Liver (tissue), 9 donors: ENCODE data around the gene NEBL. TPM values are rescaled to one million over a fixed set of nuclear protein-coding genes. Genes with fewer than 3 reads are reported as not detected.

ENCODE experiments used
- DNase-seq: peaks from one replicate; pipeline ENCODE4 v3.0.0-alpha.2; 2017; ENCODE audit warnings: low spot score
- H3K27ac ChIP-seq, 2 donors: one replicate each; pipeline ENCODE4 v1.7.0; 2013; ENCODE audit warnings: inconsistent platforms in 2 of 2, low read length in 2 of 2, control low read depth in 1 of 2, low read depth in 1 of 2, mild to moderate bottlenecking in 1 of 2
- H3K27me3 ChIP-seq, 4 donors: one replicate each; pipeline versions ENCODE4 v1.6.1 to v1.7.0; 2013; ENCODE audit warnings: low read length in 3 of 4, inconsistent platforms in 1 of 4, mild to moderate bottlenecking in 1 of 4, moderate library complexity in 1 of 4; ENCODE audit not compliant: control insufficient read depth in 4 of 4, insufficient read depth in 4 of 4
- H3K36me3 ChIP-seq, 4 donors: one replicate each; pipeline versions ENCODE4 v1.6.1 to v1.7.0; 2013; ENCODE audit warnings: low read length in 3 of 4, mild to moderate bottlenecking in 3 of 4, low read depth in 1 of 4, moderate library complexity in 1 of 4; ENCODE audit not compliant: control insufficient read depth in 4 of 4, insufficient read depth in 3 of 4
- H3K4me1 ChIP-seq, 4 donors: one replicate each; pipeline versions ENCODE4 v1.6.1 to v1.7.0; 2013; ENCODE audit warnings: low read length in 3 of 4, mild to moderate bottlenecking in 3 of 4, moderate library complexity in 1 of 4; ENCODE audit not compliant: control insufficient read depth in 4 of 4, insufficient read depth in 4 of 4
- H3K4me3 ChIP-seq, 3 donors: one replicate each; pipeline versions ENCODE4 v1.6.1 to v1.7.0; 2013; ENCODE audit warnings: low read length in 3 of 3, control low read depth in 1 of 3, low read depth in 1 of 3, mild to moderate bottlenecking in 1 of 3
- H3K9ac ChIP-seq, 2 donors: one replicate each; pipeline ENCODE4 v1.7.0; 2013; ENCODE audit warnings: low read length in 2 of 2, mild to moderate bottlenecking in 2 of 2, moderate library complexity in 2 of 2, control low read depth in 1 of 2, low read depth in 1 of 2
- H3K9me3 ChIP-seq, 4 donors: one replicate each; pipeline versions ENCODE4 v1.6.1 to v1.7.0; 2013; ENCODE audit warnings: low read length in 3 of 4; ENCODE audit not compliant: control insufficient read depth in 4 of 4
- ATF3 ChIP-seq: IDR thresholded peaks from 2 replicates; pipeline ENCODE4 v1.6.1; 2016; ENCODE audit warnings: antibody characterized with exemption
- CTCF ChIP-seq: fragments of 150-350 bp; IDR thresholded peaks from 2 replicates; pipeline ENCODE4 v1.5.1; 2017; ENCODE audit warnings: improper control_type of control experiment, low read depth, low read length; ENCODE audit not compliant: missing input control
- EGR1 ChIP-seq, 2 donors: IDR thresholded peaks; 2 replicates each; pipeline ENCODE4 v1.6.1; 2016 to 2018; ENCODE audit warnings: antibody characterized with exemption in 2 of 2, low read depth in 2 of 2
- FOXA1 ChIP-seq: IDR thresholded peaks from 2 replicates; pipeline ENCODE4 v1.6.1; 2016; ENCODE audit warnings: antibody characterized with exemption
- FOXA2 ChIP-seq: IDR thresholded peaks from 2 replicates; pipeline ENCODE4 v1.6.1; 2016; ENCODE audit warnings: antibody characterized with exemption
- GABPA ChIP-seq, 2 donors: IDR thresholded peaks in 1 of 2; conservative IDR thresholded peaks in 1 of 2; 2 replicates each; pipeline ENCODE4 v1.6.1; 2016; ENCODE audit warnings: antibody characterized with exemption in 2 of 2, mild to moderate bottlenecking in 1 of 2, moderate library complexity in 1 of 2
- HNF4A ChIP-seq, 2 donors: conservative IDR thresholded peaks; 2 replicates each; pipeline ENCODE4 v1.6.1; 2016; ENCODE audit warnings: antibody characterized with exemption in 2 of 2, mild to moderate bottlenecking in 2 of 2
- HNF4G ChIP-seq: IDR thresholded peaks from 2 replicates; pipeline ENCODE4 v1.6.1; 2016; ENCODE audit warnings: antibody characterized with exemption
- JUND ChIP-seq, 2 donors: IDR thresholded peaks; 2 replicates each; pipeline ENCODE4 v1.6.1; 2016; ENCODE audit warnings: antibody characterized with exemption in 2 of 2
- MAX ChIP-seq: IDR thresholded peaks from 2 replicates; pipeline ENCODE4 v1.6.1; 2016; ENCODE audit warnings: antibody characterized with exemption
- NR2F2 ChIP-seq: IDR thresholded peaks from 2 replicates; pipeline ENCODE4 v1.6.1; 2016; ENCODE audit warnings: antibody characterized with exemption
- RAD21 ChIP-seq, 2 donors: IDR thresholded peaks; 2 replicates each; pipeline ENCODE4 v1.6.1; 2016; ENCODE audit warnings: antibody characterized with exemption in 2 of 2, mild to moderate bottlenecking in 2 of 2
- REST ChIP-seq: IDR thresholded peaks from 2 replicates; pipeline ENCODE4 v1.6.1; 2016; ENCODE audit warnings: antibody characterized with exemption, mild to moderate bottlenecking
- RXRA ChIP-seq, 2 donors: IDR thresholded peaks; 2 replicates each; pipeline ENCODE4 v1.6.1; 2017 to 2018; ENCODE audit warnings: antibody characterized with exemption in 2 of 2, mild to moderate bottlenecking in 1 of 2
- SP1 ChIP-seq: IDR thresholded peaks from 2 replicates; pipeline ENCODE4 v1.6.1; 2018; ENCODE audit warnings: antibody characterized with exemption, mild to moderate bottlenecking
- TAF1 ChIP-seq: conservative IDR thresholded peaks from 2 replicates; pipeline ENCODE4 v1.6.1; 2016; ENCODE audit warnings: antibody characterized with exemption, mild to moderate bottlenecking
- YY1 ChIP-seq: IDR thresholded peaks from 2 replicates; pipeline ENCODE4 v1.6.1; 2016; ENCODE audit warnings: antibody characterized with exemption, mild to moderate bottlenecking
- ZBTB33 ChIP-seq: IDR thresholded peaks from 2 replicates; pipeline ENCODE4 v1.6.1; 2016; ENCODE audit warnings: antibody characterized with exemption
- WGBS: extraction: QIAGEN DNeasy Blood & Tissue Kit; methylation state at CpG from one replicate; pipeline ENCODE4 v1.1.7; 2013; 5-methylcytosine and 5-hydroxymethylcytosine counted together
- polyA plus RNA-seq, 2 donors: library from polyadenylated mRNA; stranded (reverse) in 1 of 2; unstranded in 1 of 2; fragments of 200-250 nt in 1 of 2; fragments of >200 nt in 1 of 2; fragmentation: Nextera tagmentation in 1 of 2; extraction: Ambion mirVana in 1 of 2; gene quantifications; one replicate each; pipeline versions ENCODE4 v1.2.1 to v1.2.3, GENCODE V29; 2013 to 2015
- total RNA-seq, 2 donors: library from RNA; depleted of rRNA; stranded (reverse); fragments of >200 nt; gene quantifications; one replicate each; pipeline ENCODE4 v1.2.3, GENCODE V29; 2014
- donor health status: healthy.
- donor health status: healthy.
- donor health status: healthy.
- donor health status: healthy.
- donor health status: healthy.

Gene NEBL
- total and polyA plus RNA-seq, 4 donors = 0.22 to 1.8 (median 0.81) TPM

- no peak for TF ChIP-seq RXRA (IDR thresholded peaks at IDR 0.05)
- no peak for TF ChIP-seq YY1
- TF ChIP-seq FOXA2 = no peak
- no peak for TF ChIP-seq CTCF
- no peak for TF ChIP-seq HNF4A (conservative IDR thresholded peaks at IDR 0.05)
- TF ChIP-seq SP1 = no peak
- TF ChIP-seq GABPA (IDR thresholded peaks at IDR 0.05 in 1 of 2, conservative IDR thresholded peaks at IDR 0.05 in 1 of 2) = no peak
- TF ChIP-seq MAX = no peak
- TF ChIP-seq FOXA1 = no peak
- TF ChIP-seq TAF1 = no peak
- TF ChIP-seq REST = no peak
- no peak for DNase-seq
- 73% methylated on average over 2 of the region's 2 CpGs for WGBS
- Histone ChIP-seq H3K36me3 (no peaks in the 10 kb centered on the region), H3K27me3 (no peaks in the 10 kb centered on the region), H3K9me3 (no peaks in the 10 kb centered on the region), H3K27ac (no peak overlapping the region), H3K4me1 (no peaks in the 10 kb centered on the region), H3K9ac (no peak overlapping the region), H3K4me3 (no peak overlapping the region)
Measured at GRCh38 chr10:20811131-20811530, 86.0 kb downstream of the NEBL start.

- no peaks in the 10 kb centered on the region for H3K9me3 ChIP-seq
- TF ChIP-seq NR2F2 (no peak), CTCF (no peak), REST (no peak), HNF4G (no peak), JUND (IDR thresholded peaks at IDR 0.05) (no peak), MAX (no peak), FOXA2 (no peak), ZBTB33 (no peak), SP1 (no peak), ATF3 (no peak), TAF1 (no peak), RAD21 (IDR thresholded peaks at IDR 0.05) (no peak), RXRA (IDR thresholded peaks at IDR 0.05) (no peak), HNF4A (conservative IDR thresholded peaks at IDR 0.05) (no peak), GABPA (IDR thresholded peaks at IDR 0.05 in 1 of 2, conservative IDR thresholded peaks at IDR 0.05 in 1 of 2) (no peak), YY1 (no peak), EGR1 (IDR thresholded peaks at IDR 0.05; ENCODE audit: low read depth in 2 of 2) (no peak), FOXA1 (no peak)
- H3K36me3 ChIP-seq = no peaks in the 10 kb centered on the region
- no peaks in the 10 kb centered on the region for H3K4me1 ChIP-seq
- H3K9ac ChIP-seq = no peak overlapping the region
- H3K4me3 ChIP-seq = no peak overlapping the region
- no peak for DNase-seq
- H3K27ac ChIP-seq = no peak overlapping the region
- WGBS = 89% methylated on average over 2 of the region's 2 CpGs
- H3K27me3 ChIP-seq = no peaks in the 10 kb centered on the region
Measured at GRCh38 chr10:20809631-20810030, 87.5 kb downstream of the NEBL start.
